ENCODE results near the gene GRM7.

The GRM7 gene

GRCh38 chr3:7322957-7323669, 462.2 kb downstream of the GRM7 start:
- no peak for DNase-seq

- DNase-seq: no peak
Measured at GRCh38 chr3:7328339-7328738, 467.4 kb downstream of the GRM7 start.

- DNase-seq: no peak
Measured at GRCh38 chr3:7332696-7333095, 471.8 kb downstream of the GRM7 start.

- no peak for DNase-seq
Measured at GRCh38 chr3:7333125-7333524, 472.2 kb downstream of the GRM7 start.

- DNase-seq: no peak
Measured at GRCh38 chr3:7340795-7341194, 479.9 kb downstream of the GRM7 start.

DNA sequence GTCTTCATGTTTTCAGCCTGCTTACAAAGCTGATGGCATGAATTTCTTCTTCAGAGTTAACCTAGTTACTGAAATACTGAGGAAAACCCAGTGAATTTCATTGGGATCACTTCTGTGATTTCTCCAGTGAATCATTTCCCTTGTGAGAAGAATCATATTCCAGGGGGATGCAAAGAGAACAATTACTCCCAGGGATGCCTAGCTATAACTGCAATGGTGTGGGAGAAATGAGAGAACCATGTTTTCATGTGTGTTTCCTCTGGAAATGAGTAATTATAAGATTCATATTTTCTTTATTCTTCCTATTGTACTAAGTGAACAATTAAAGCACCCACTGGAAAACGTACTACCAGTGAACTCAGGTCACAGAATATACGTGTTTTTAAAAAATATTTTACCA, 485.4 kb downstream of the GRM7 start:
- no peak for DNase-seq

DNA sequence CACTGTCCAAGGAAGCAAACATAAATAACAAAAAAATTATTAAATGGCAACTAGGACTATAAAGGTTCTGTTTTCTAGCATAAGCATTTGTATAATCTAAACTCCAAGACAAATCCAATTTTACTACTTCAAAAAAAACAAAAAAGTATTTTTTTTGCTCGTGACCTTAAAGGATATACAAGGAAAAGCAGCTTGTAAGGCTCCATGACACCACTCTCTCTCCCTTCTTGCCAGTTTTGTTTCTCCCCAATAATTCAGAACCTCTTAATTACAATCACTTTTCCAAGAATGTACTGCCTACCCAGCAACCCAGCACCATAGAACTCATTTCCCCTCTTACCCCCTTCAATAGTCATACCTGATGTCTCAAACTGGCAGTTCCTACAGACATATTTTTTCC, 496.2 kb downstream of the GRM7 start:
- DNase-seq: no peak

- DNase-seq: no peak
Measured at GRCh38 chr3:7367968-7368367, 507.1 kb downstream of the GRM7 start.

DNA sequence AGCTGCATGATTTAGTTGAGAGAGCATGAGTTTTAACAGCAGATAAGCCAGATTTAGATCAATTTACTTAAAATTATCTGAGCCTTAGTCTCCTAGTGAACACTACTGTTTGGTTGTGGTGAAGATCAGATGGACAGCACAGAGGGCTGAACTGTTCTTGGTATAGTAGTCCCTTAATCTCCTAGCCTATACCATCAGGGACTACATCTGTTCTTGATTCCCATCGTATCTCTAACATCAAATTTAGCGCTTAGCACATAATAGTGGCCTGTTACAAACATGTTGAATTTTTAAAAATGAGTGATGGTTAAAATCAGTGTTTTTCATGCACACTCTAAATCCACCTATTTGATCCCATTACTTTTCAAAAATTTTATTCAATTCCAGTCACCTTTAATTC, 507.7 kb downstream of the GRM7 start:
- no peak for DNase-seq

- no peak for DNase-seq
Measured at GRCh38 chr3:7371693-7372572, 511.0 kb downstream of the GRM7 start.

- no peak for DNase-seq
Measured at GRCh38 chr3:7377103-7377502, 516.2 kb downstream of the GRM7 start.

GRCh38 chr3:7381741-7382140, 520.8 kb downstream of the GRM7 start:
- no peak for DNase-seq

DNA sequence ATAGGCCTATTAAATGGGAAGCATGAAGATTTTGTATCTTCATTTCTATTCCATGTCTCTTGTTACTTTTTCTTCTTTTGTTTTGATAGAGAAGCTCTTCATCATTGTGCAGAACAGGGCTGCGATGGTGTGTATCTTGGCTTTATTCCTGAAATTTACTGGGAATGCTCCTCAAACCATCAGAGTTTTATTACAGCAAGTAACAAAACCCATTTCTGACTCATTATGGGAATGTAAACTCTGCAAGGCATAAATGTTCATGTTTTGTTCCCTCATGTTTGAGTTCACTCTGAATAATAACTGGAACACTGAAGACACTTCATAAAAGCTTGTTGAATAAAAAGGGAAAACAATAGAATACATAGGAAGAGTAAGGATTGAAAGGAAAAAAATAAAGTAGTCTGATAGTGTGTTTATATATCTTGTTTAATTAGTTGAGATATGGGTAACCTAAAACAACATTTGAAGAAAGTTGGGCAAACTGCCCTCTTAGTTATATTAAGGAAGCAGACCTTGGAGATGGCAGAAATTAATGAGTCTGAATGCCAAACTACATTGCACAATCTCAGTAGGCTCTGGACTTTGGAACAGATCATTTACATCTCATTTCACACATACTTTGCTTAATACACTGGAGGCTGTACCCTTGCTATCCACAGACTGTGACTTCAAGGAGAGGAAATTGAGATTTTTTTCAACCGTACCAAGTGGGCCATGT, 521.5 kb downstream of the GRM7 start:
- DNase-seq: no peak

GRCh38 chr3:7385635-7386034, 524.7 kb downstream of the GRM7 start:
- DNase-seq: no peak

- no peak for DNase-seq
Measured at GRCh38 chr3:7388026-7388425, 527.1 kb downstream of the GRM7 start.

DNA sequence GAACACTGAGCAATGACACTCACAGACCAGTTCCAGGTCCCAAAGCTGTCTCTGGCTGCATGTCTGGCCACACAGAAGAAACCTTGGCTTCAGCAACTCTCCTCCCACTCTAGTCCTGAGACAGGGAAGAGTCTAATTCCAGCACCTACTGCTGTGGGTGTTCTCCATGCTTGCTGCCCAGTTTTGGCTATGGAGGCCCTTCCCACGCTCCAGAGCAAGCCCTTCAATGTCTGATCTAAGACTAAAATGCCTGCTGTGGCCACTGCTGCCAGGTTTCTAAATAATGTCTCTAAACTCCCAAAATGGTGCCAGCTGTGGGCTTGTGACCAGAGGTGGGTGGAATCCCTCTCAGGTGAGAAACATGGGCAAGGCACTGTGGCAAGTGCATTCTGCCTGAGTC, 531.3 kb downstream of the GRM7 start:
- no peak for DNase-seq

DNA sequence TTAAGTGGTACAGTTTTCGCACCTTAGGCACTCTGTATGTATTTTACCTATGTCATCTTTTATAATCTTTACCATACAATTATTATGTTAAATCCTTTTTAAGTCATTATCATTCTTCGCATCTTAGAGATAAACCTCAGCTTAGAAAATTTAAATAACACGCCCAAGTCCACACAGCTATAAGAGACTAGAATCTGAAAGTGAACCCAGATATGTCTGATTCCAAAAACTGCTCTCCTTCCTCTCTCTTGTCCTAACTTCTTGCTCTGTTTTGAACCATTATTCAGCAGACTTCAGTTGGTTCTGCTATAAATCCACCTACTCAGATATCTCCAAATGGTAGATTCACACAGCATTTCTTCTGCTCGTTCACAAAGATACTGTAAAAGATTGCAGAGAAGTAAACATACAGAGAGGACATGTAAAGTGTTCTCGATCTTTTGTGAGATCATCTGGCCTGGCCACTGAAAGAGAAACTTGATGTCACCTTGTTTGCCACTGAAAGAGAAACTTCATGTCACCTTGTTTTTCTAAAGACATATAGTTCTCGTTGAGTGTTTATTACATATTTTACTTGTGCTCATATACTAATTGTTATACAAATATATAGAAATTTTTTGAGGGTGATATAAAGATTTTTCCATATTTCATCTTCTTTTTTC, 533.2 kb downstream of the GRM7 start:
- DNase-seq: no peak

DNA sequence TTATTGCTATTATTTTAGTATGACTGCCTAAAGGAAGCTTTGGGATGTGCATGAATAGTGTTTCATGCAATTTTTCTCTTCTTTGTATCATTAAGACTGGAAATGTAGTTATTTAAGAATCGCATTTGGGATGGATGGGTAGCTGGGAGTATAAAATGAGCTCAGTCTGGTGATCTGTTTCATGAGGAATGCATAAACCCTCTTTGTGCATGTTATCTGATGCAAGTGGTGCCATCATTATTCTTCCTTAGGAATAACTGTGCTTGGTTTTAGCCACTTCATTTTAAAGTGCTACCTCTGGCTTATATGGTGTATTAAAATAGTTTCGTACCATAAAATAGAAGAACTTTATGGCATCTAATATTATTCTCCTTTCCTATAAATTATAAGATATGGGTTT, 535.6 kb downstream of the GRM7 start:
- no peak for DNase-seq

DNA sequence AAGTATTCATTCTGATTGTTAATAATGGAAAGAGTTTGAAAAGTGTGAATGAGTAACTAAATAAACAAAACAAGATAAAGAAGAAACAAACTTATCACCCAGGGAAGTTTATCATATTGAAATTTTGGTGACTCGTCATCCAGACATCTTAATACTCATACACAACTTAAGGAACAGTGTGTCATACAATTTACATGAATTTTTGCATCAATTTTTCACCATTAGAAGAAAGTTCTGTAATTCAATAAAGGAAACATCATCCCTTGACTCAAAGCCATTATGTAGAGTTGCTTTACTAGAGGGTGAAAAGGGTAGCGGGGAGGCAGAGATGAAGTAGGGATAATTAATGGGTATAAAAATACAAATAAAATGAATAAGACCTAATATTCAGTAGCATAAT, 536.2 kb downstream of the GRM7 start:
- DNase-seq: no peak

DNA sequence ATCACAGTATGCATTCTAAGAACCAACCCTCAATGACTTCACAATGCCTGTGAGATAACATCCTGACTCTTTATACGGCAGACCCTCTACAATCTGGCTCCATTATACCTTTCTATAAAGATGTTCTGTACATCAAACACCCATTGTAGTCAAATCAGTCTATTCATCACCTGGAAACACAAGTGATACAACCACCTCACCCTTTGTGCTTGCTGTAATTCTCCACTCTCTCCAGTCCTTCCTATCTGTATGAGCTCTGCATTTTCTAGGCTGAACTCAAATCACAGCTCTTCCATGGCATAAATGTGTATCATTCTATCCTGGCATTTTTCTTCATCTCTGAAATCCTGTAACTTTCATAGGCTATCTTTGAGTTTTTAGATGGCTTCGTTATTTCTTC, 539.4 kb downstream of the GRM7 start:
- no peak for DNase-seq

DNA sequence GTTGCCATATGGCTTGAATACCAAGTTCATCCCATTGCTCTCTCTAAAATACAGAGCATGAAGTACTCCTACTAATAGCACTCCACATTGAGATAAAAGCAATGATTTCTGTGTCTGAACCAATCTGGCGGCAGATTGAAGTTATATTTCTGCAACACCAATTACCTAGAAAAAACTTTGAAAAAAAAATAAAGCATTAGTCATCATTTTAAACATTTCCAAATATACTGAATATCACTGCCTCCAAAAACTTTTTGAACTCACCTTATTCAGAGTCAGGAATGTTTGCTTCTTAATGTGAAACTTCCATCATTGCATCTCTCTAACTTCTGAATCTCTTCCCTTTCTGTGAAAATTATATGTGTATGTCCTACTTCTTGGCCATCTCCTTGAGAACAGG, 540.5 kb downstream of the GRM7 start:
- no peak for DNase-seq

GRCh38 chr3:7407107-7407506, 546.2 kb downstream of the GRM7 start:
- no peak for DNase-seq

- DNase-seq: no peak
Measured at GRCh38 chr3:7410782-7411181, 549.9 kb downstream of the GRM7 start.
